ENCODE measurements around the gene DDC.
"Not testable (repeated sequence)": the region's sequence is repeated elsewhere in the genome, so short reads cannot be mapped to it uniquely, and the experiment has no call there.

Gene DDC

GRCh38 chr7:50590535-50590934 lies 25.3 kb upstream of the DDC start:
- DNase-seq (ENCODE audit: extremely low spot score), result no peak
- CTCF ChIA-PET, result no interaction called here
- TF ChIP-seq CTCF (IDR thresholded peaks at IDR 0.05; ENCODE audit: control extremely low read depth, extremely low read depth, low read depth, missing control alignments), result no peak
- POLR2A ChIA-PET, result no interaction called here

- ChIA-PET POLR2A (no interaction called here), CTCF (interaction anchor here (2.6 kb wide), 1 partner anchor 9 kb away, joined by 17 read pairs; no protein-coding TSS in a partner anchor)
- TF ChIP-seq CTCF (IDR thresholded peaks at IDR 0.05; ENCODE audit: control extremely low read depth, extremely low read depth, low read depth, missing control alignments), result no peak
- DNase-seq (ENCODE audit: extremely low spot score), result no peak
Observed at GRCh38 chr7:50589364-50589763, 24.2 kb upstream of the DDC start.

- no peak for DNase-seq (ENCODE audit: extremely low spot score)
- POLR2A ChIA-PET, result no interaction called here
- TF ChIP-seq CTCF (IDR thresholded peaks at IDR 0.05; ENCODE audit: control extremely low read depth, extremely low read depth, low read depth, missing control alignments), result no peak
- CTCF ChIA-PET, result interaction anchor here (1.2 to 2.6 kb wide), 2 partner anchors 9 to 574 kb away, joined by 3 to 17 read pairs; no protein-coding TSS in a partner anchor
Observed at GRCh38 chr7:50588937-50589336, 23.7 kb upstream of the DDC start.

GRCh38 chr7:50587737-50588136 lies 22.5 kb upstream of the DDC start:
- DNase-seq (ENCODE audit: extremely low spot score), result no peak
- no peak for TF ChIP-seq CTCF (IDR thresholded peaks at IDR 0.05; ENCODE audit: control extremely low read depth, extremely low read depth, low read depth, missing control alignments)
- ChIA-PET POLR2A (no interaction called here), CTCF (interaction anchor here (1.2 to 2.6 kb wide), 2 partner anchors 11 to 575 kb away, joined by 3 to 17 read pairs; no protein-coding TSS in a partner anchor)

- no peak for TF ChIP-seq CTCF (IDR thresholded peaks at IDR 0.05; ENCODE audit: control extremely low read depth, extremely low read depth, low read depth, missing control alignments)
- POLR2A ChIA-PET, result no interaction called here
- CTCF ChIA-PET, result interaction anchor here (1.1 kb wide), 1 partner anchor 19 kb away, joined by 3 read pairs; no protein-coding TSS in a partner anchor
- no peak for DNase-seq (ENCODE audit: extremely low spot score)
Observed at GRCh38 chr7:50584793-50585408, 19.7 kb upstream of the DDC start.

- TF ChIP-seq CTCF (IDR thresholded peaks at IDR 0.05; ENCODE audit: control extremely low read depth, extremely low read depth, low read depth, missing control alignments), result no peak
- ChIA-PET CTCF (no interaction called here), POLR2A (no interaction called here)
- DNase-seq (ENCODE audit: extremely low spot score), result no peak
Observed at GRCh38 chr7:50584386-50584785, 19.2 kb upstream of the DDC start.

- CTCF ChIA-PET; DNase-seq (ENCODE audit: extremely low spot score); POLR2A ChIA-PET: not testable (repeated sequence)
Observed at GRCh38 chr7:50583295-50583694, 18.1 kb upstream of the DDC start.

- DNase-seq (ENCODE audit: extremely low spot score); POLR2A ChIA-PET; CTCF ChIA-PET: not testable (repeated sequence)
Observed at GRCh38 chr7:50582271-50582670, 17.1 kb upstream of the DDC start.

- CTCF ChIA-PET, result interaction anchor here (1.2 kb wide), 1 partner anchor 14 kb away, joined by 3 read pairs; no protein-coding TSS in a partner anchor
- POLR2A ChIA-PET; DNase-seq (ENCODE audit: extremely low spot score): not testable (repeated sequence)
Observed at GRCh38 chr7:50580666-50581065, 15.5 kb upstream of the DDC start.
